Panc1 (cell line): ENCODE measurements around the gene CLINT1. TPM values are rescaled to one million over a fixed set of nuclear protein-coding genes. Genes with fewer than 3 reads are reported as not detected.

Experiments
- ATAC-seq: fragments of 200-7000 bp; cut with Tn5 transposase; 2 replicates; pipeline ENCODE4 v1.9.1; 2020; ENCODE audit warnings: mild to moderate bottlenecking, moderate library complexity
- BruUV-seq: library from RNA; stranded (reverse); fragments of 400-500 nt; replicated peaks from 2 replicates; lab custom pipeline; 2021; lab: Mats Ljungman, UMichigan
- CTCF ChIA-PET: fragments of 300-600 bp; sonication (Branson Sonifier 250); formaldehyde crosslinking; loops from one replicate; lab custom pipeline; 2022; ENCODE audit warnings: antibody characterized with exemption; lab: Charles Lee
- POLR2A ChIA-PET: fragments of 300-600 bp; sonication (Branson Sonifier 250); formaldehyde crosslinking; loops from one replicate; lab custom pipeline; 2022; ENCODE audit warnings: antibody characterized with exemption; lab: Charles Lee
- DNase-seq: peaks from one replicate; pipeline ENCODE4 v3.0.0-alpha.2; 2010; ENCODE audit warnings: low read depth, low spot score
- H3K27ac ChIP-seq: 2 replicates; pipeline ENCODE4 v1.5.1; 2011; ENCODE audit warnings: mild to moderate bottlenecking, low read length, inconsistent platforms
- H3K27me3 ChIP-seq: fragments of 200-500 bp; sonication (Bioruptor generic); 2 replicates; pipeline ENCODE4 v1.6.0; 2014; ENCODE audit warnings: low read length, inconsistent platforms; ENCODE audit not compliant: control insufficient read depth, insufficient read depth
- H3K36me3 ChIP-seq: fragments of 200-500 bp; sonication (Bioruptor generic); 2 replicates; pipeline ENCODE4 v1.5.1; 2014; ENCODE audit warnings: inconsistent platforms, mild to moderate bottlenecking, low read length, moderate library complexity; ENCODE audit not compliant: control insufficient read depth, insufficient read depth
- H3K4me1 ChIP-seq: 2 replicates; pipeline ENCODE4 v1.5.1; 2011; ENCODE audit warnings: inconsistent platforms, mild to moderate bottlenecking, low read length, moderate library complexity; ENCODE audit not compliant: control insufficient read depth, insufficient read depth
- H3K4me3 ChIP-seq, 2 experiments: 2 replicates each; pipeline ENCODE4 v1.5.1; 2011 to 2012; ENCODE audit warnings: low read depth in 2 of 2, low read length in 2 of 2, mild to moderate bottlenecking in 2 of 2, inconsistent platforms in 1 of 2, moderate library complexity in 1 of 2
- H3K9me3 ChIP-seq: fragments of 200-500 bp; sonication (Bioruptor generic); 2 replicates; pipeline ENCODE4 v1.5.1; 2014; ENCODE audit warnings: low read depth, mild to moderate bottlenecking, inconsistent platforms, low read length, moderate library complexity; ENCODE audit not compliant: control insufficient read depth, insufficient read depth
- POLR2AphosphoS5 ChIP-seq: IDR thresholded peaks from 2 replicates; pipeline ENCODE4 v1.6.1; 2012; ENCODE audit warnings: mild to moderate bottlenecking, low read depth, low read length, moderate library complexity
- SIN3A ChIP-seq: IDR thresholded peaks from 2 replicates; pipeline ENCODE4 v1.6.1; 2012; ENCODE audit warnings: low read depth, mild to moderate bottlenecking, low read length, moderate library complexity, borderline replicate concordance; ENCODE audit not compliant: insufficient read depth
- TCF7L2 ChIP-seq: IDR thresholded peaks from 2 replicates; pipeline ENCODE4 v1.6.1; 2011; ENCODE audit warnings: mild to moderate bottlenecking, low read depth, low read length, inconsistent platforms
- in situ Hi-C: cut with HindIII; loops from 2 replicates; pipeline ENCODE4 v1.10.0; 2016; ENCODE audit warnings: low sequenced_read_pairs, low pct_unique_long_range_greater_than_20kb
- intact Hi-C: fragments of 100-400 bp; cut with micrococcal nuclease; formaldehyde crosslinking; loops from one replicate; pipeline ENCODE4 v1.10.0; 2022; ENCODE audit not compliant: unreplicated experiment
- total RNA-seq: library from RNA; stranded (reverse); gene quantifications from one replicate; pipeline ENCODE4 v1.2.1, GENCODE V29; 2021; ENCODE audit not compliant: unreplicated experiment
- TF ChIP-seq, protein P1 (sequence below): fragments of 450-650 bp; IDR thresholded peaks from 2 replicates; pipeline ENCODE4 v1.5.1; 2017; ENCODE audit warnings: mild to moderate bottlenecking
- TF ChIP-seq, protein P2 (sequence below), 2 experiments: IDR thresholded peaks; 2 replicates each; pipeline ENCODE4 v1.6.1; 2011 to 2012; ENCODE audit warnings: low read depth in 2 of 2, control low read depth in 1 of 2, low read length in 1 of 2, mild to moderate bottlenecking in 1 of 2, moderate library complexity in 1 of 2; ENCODE audit not compliant: insufficient read depth in 1 of 2

CLINT1 gene
- total RNA-seq, 1 experiment from 2014 or later = 81.6 TPM

- Histone ChIP-seq H3K9me3 (no peaks in the 10 kb centered on the region), H3K4me1 (no peaks in the 10 kb centered on the region), H3K27ac (no peak overlapping the region), H3K4me3 (no peak overlapping the region), H3K36me3 (no peaks in the 10 kb centered on the region), H3K27me3 (peaks cover 2% of the 10 kb centered on the region; the same call in 1 of the 2 replicates)
- CTCF ChIA-PET = no interaction called here
- BruUV-seq = no TSS peak
- no peak for ATAC-seq
- TF ChIP-seq POLR2AphosphoS5 (no peak), SIN3A (no peak), TCF7L2 (no peak)
- TF ChIP-seq, protein P1, sequence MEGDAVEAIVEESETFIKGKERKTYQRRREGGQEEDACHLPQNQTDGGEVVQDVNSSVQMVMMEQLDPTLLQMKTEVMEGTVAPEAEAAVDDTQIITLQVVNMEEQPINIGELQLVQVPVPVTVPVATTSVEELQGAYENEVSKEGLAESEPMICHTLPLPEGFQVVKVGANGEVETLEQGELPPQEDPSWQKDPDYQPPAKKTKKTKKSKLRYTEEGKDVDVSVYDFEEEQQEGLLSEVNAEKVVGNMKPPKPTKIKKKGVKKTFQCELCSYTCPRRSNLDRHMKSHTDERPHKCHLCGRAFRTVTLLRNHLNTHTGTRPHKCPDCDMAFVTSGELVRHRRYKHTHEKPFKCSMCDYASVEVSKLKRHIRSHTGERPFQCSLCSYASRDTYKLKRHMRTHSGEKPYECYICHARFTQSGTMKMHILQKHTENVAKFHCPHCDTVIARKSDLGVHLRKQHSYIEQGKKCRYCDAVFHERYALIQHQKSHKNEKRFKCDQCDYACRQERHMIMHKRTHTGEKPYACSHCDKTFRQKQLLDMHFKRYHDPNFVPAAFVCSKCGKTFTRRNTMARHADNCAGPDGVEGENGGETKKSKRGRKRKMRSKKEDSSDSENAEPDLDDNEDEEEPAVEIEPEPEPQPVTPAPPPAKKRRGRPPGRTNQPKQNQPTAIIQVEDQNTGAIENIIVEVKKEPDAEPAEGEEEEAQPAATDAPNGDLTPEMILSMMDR = no peak
- TF ChIP-seq, protein P2, sequence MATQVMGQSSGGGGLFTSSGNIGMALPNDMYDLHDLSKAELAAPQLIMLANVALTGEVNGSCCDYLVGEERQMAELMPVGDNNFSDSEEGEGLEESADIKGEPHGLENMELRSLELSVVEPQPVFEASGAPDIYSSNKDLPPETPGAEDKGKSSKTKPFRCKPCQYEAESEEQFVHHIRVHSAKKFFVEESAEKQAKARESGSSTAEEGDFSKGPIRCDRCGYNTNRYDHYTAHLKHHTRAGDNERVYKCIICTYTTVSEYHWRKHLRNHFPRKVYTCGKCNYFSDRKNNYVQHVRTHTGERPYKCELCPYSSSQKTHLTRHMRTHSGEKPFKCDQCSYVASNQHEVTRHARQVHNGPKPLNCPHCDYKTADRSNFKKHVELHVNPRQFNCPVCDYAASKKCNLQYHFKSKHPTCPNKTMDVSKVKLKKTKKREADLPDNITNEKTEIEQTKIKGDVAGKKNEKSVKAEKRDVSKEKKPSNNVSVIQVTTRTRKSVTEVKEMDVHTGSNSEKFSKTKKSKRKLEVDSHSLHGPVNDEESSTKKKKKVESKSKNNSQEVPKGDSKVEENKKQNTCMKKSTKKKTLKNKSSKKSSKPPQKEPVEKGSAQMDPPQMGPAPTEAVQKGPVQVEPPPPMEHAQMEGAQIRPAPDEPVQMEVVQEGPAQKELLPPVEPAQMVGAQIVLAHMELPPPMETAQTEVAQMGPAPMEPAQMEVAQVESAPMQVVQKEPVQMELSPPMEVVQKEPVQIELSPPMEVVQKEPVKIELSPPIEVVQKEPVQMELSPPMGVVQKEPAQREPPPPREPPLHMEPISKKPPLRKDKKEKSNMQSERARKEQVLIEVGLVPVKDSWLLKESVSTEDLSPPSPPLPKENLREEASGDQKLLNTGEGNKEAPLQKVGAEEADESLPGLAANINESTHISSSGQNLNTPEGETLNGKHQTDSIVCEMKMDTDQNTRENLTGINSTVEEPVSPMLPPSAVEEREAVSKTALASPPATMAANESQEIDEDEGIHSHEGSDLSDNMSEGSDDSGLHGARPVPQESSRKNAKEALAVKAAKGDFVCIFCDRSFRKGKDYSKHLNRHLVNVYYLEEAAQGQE (IDR thresholded peaks at IDR 0.05; ENCODE audit: insufficient read depth in 1 of 2, low read depth in 2 of 2, low read length in 1 of 2) = no peak
- intact Hi-C loops (no loop called here), in situ Hi-C loops (no loop called here)
- DNase-seq = no peak
- POLR2A ChIA-PET = no interaction called here
These were observed 88.3 kb downstream of the CLINT1 start for GRCh38 chr5:157770665-157771064.

GRCh38 chr5:157767689-157768088 lies 91.3 kb downstream of the CLINT1 start:
- intact Hi-C loops (loop anchor here (10.0 kb wide), 1 partner anchor 227 kb away; no protein-coding TSS in a partner anchor), in situ Hi-C loops (no loop called here)
- Histone ChIP-seq H3K36me3 (no peaks in the 10 kb centered on the region), H3K9me3 (no peaks in the 10 kb centered on the region), H3K4me1 (no peaks in the 10 kb centered on the region), H3K27ac (no peak overlapping the region), H3K27me3 (peaks cover 2% of the 10 kb centered on the region; the same call in 1 of the 2 replicates), H3K4me3 (no peak overlapping the region)
- ATAC-seq (no peak), DNase-seq (no peak)
- no TSS peak for BruUV-seq
- TF ChIP-seq POLR2AphosphoS5 (no peak), SIN3A (no peak), TCF7L2 (no peak)
- TF ChIP-seq, protein P2 (IDR thresholded peaks at IDR 0.05; ENCODE audit: insufficient read depth in 1 of 2, low read depth in 2 of 2, low read length in 1 of 2) = no peak
- TF ChIP-seq, protein P1 = no peak
- POLR2A ChIA-PET = no interaction called here
- CTCF ChIA-PET = no interaction called here
